ENCODE results near the gene SWAP70.

DNA sequence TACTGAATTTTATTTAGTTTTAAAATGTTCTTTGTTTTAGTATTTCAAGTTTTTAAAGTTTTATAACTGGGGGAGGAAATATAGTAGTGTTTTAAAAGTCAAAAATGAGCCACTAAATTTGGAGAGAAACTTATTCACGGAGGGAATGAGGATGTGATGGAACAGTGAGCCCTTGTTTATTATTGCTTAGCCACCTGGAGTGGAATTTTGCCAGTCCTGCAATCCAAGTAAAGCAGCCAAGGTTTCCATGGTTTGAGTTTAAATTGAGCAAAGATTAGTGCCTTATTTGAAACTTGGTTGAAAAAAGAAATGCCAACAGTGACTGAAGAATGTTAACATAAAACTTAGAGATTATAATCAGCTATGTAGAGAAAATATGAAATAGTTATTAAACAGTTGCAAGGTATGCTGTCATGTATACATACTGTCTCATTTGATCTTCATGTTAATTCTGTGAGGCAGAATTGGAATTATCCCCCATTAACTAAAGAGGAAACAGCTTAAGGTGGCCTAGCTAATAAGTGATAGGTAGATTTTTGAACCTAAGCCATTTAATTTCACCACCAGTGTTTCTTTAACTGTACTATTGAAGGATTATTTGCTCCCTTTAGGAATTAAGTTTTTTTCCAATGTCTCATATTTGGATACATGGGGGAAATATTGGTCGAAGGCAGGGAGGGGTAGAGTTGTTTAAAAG lies 36.4 kb downstream of the SWAP70 start:
- TF ChIP-seq ZNF24 (IDR thresholded peaks at IDR 0.05) (no peak), JUN (CRISPR knock-in tag; IDR thresholded peaks at IDR 0.05) (no peak), ATF1 (CRISPR knock-in tag; IDR thresholded peaks at IDR 0.05) (no peak), PHF20 (CRISPR knock-in tag; IDR thresholded peaks at IDR 0.05) (no peak), ZNF350 (CRISPR knock-in tag; IDR thresholded peaks at IDR 0.05; ENCODE audit: borderline replicate concordance, low read depth) (no peak), SP1 (IDR thresholded peaks at IDR 0.05) (no peak), SP1 (CRISPR knock-in tag; IDR thresholded peaks at IDR 0.05) (no peak), POLR2A (IDR thresholded peaks at IDR 0.05; ENCODE audit: insufficient read depth in 1 of 2, low read depth in 2 of 2, low read length in 2 of 2) (no peak), EZH2 (conservative IDR thresholded peaks at IDR 0.05; ENCODE audit: low read depth, low read length) (no peak), CTCF (CRISPR knock-in tag; IDR thresholded peaks at IDR 0.05) (no peak), ARHGAP35 (CRISPR knock-in tag; IDR thresholded peaks at IDR 0.05; ENCODE audit: borderline replicate concordance) (no peak), POLR2AphosphoS5 (IDR thresholded peaks at IDR 0.05; ENCODE audit: low read depth, low read length) (no peak), ZNF318 (CRISPR knock-in tag; IDR thresholded peaks at IDR 0.05) (no peak), ZBTB7A (CRISPR knock-in tag; IDR thresholded peaks at IDR 0.05) (no peak), ZNF20 (CRISPR knock-in tag; IDR thresholded peaks at IDR 0.05) (no peak)
